ENCODE measurements around the gene CACNA1B. TPM values are rescaled to one million over a fixed set of nuclear protein-coding genes. Genes with fewer than 3 reads are reported as not detected.

Gene CACNA1B
- total RNA-seq, 1 experiment from 2014 or later = 1.7 TPM

DNA sequence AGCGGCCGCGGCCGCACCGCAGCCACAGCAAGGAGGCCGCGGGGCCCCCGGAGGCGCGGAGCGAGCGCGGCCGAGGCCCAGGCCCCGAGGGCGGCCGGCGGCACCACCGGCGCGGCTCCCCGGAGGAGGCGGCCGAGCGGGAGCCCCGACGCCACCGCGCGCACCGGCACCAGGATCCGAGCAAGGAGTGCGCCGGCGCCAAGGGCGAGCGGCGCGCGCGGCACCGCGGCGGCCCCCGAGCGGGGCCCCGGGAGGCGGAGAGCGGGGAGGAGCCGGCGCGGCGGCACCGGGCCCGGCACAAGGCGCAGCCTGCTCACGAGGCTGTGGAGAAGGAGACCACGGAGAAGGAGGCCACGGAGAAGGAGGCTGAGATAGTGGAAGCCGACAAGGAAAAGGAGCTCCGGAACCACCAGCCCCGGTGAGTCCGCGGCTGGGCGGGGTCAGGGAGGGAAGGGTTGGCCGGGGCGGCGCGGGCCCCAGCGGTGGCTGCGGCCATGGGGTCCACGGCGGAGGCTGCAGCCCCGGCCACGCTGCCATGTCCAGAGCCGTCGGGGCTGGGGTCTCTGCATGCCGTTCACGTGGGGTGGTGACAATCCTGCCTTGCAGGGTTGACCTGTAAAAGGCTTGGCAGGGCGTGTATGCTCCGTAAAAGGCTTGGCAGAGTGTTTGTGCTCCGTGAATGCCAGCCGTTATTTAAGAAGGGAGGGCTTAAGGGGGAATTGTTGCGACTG lies 146.0 kb downstream of the CACNA1B start:
- Histone ChIP-seq H3K9ac (ENCODE audit: low read length) (peak overlapping the region; percentile 60), H4K20me1 (ENCODE audit: insufficient read depth) (no peaks in the 10 kb centered on the region), H3K4me2 (ENCODE audit: low read length) (peak overlapping the region; percentile 78), H3K36me3 (ENCODE audit: control insufficient read depth in 1 of 2, insufficient read depth in 2 of 2, low read length in 2 of 2) (no peaks in the 10 kb centered on the region; a peak in 1 of 4 replicates), H3K9me3 (ENCODE audit: control insufficient read depth in 1 of 2, insufficient read depth in 1 of 2, low read depth in 1 of 2, low read length in 2 of 2) (no peaks in the 10 kb centered on the region), H3K4me3 (replicated peaks in 1 of 2; ENCODE audit: low read depth in 1 of 2, low read length in 2 of 2) (peak overlapping the region; percentile 56 to 66), H3K27me3 (ENCODE audit: insufficient read depth, low read length) (no peaks in the 10 kb centered on the region), H2AFZ (ENCODE audit: low read depth, low read length, poor library complexity, severe bottlenecking) (no peak overlapping the region), H3K27ac (ENCODE audit: low read depth, low read length) (peak overlapping the region; percentile 79), H3K79me2 (ENCODE audit: insufficient read depth, low read length) (peaks cover 6% of the 10 kb centered on the region; the same call in 1 of the 2 replicates), H3K4me1 (ENCODE audit: control insufficient read depth in 1 of 2, insufficient read depth in 2 of 2, low read length in 2 of 2) (peaks cover 0 to 9% of the 10 kb centered on the region in 2 experiments; a peak in 1 of 4 replicates), H3K9me2 (ENCODE audit: insufficient read depth) (no peaks in the 10 kb centered on the region)
- CTCF ChIA-PET = no interaction called here
- RAD21 ChIA-PET (ENCODE audit: low non-redundant PET in 1 of 2, low total read pairs in 2 of 2, uncharacterized antibody in 2 of 2, unreplicated experiment in 2 of 2) = no interaction called here
- peak; percentile 69 for TF ChIP-seq ZFX (IDR thresholded peaks at IDR 0.05)
- TF ChIP-seq CBX3 (IDR thresholded peaks at IDR 0.05; ENCODE audit: low read depth) = no peak
- peak; percentile 30 for TF ChIP-seq POLR2A (IDR thresholded peaks at IDR 0.05; ENCODE audit: borderline replicate concordance, extremely low read depth, insufficient read depth, insufficient read length)
- no peak for TF ChIP-seq EZH2phosphoT487 (IDR thresholded peaks at IDR 0.05; ENCODE audit: borderline replicate concordance)
- peak; percentile 46 for TF ChIP-seq POLR2AphosphoS5 (IDR thresholded peaks at IDR 0.05; ENCODE audit: low read depth, low read length)
- TF ChIP-seq, protein P1, sequence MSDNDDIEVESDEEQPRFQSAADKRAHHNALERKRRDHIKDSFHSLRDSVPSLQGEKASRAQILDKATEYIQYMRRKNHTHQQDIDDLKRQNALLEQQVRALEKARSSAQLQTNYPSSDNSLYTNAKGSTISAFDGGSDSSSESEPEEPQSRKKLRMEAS (IDR thresholded peaks at IDR 0.05) = 0 out of 2 replicates have a peak, but pooled peaks have one; percentile 7
- TF ChIP-seq FOSL1 (IDR thresholded peaks at IDR 0.05; ENCODE audit: low read depth) = no peak
- TF ChIP-seq, protein P2, sequence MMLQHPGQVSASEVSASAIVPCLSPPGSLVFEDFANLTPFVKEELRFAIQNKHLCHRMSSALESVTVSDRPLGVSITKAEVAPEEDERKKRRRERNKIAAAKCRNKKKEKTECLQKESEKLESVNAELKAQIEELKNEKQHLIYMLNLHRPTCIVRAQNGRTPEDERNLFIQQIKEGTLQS (IDR thresholded peaks at IDR 0.05) = no peak
- no peak for TF ChIP-seq TCF7L2 (IDR thresholded peaks at IDR 0.05; ENCODE audit: borderline replicate concordance, extremely low read depth, insufficient read depth, insufficient read length)
- ATAC-seq = peak; percentile 66
- POLR2A ChIA-PET = no interaction called here
- intact Hi-C loops (cut with micrococcal nuclease) = loop anchor here (5.0 kb wide), 1 partner anchor 351 kb away; no protein-coding TSS in a partner anchor
- DNase-seq (ENCODE audit: low read depth, low spot score) = no peak
- BruUV-seq (replicated peaks) = no TSS peak

DNA sequence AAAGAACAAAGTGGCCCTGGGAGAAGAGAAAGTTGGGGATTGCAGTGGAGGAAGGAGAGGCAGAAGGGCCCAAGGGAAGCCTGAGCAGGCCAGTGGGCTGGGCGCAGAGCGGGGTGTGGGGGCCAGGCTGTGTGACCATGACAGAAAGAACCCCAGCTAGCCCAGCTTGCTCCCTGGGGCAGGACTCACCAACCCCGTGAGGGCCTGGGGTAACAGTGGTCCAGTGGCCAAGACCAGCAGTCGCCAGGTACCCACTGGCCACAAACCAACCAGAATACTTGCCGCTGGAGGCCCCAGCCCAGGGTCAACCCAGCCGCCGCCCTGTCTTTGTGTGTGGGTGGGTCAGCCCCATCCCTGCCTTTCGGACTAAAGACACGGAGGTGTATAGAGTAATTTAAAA lies 146.5 kb downstream of the CACNA1B start:
- H3K4me3 ChIP-seq (replicated peaks in 1 of 2; ENCODE audit: low read depth in 1 of 2, low read length in 2 of 2) = peak overlapping the region; percentile 56 to 66
- peak overlapping the region; percentile 79; the same call in 1 of the 2 replicates for H3K27ac ChIP-seq (ENCODE audit: low read depth, low read length)
- H3K36me3 ChIP-seq (ENCODE audit: control insufficient read depth in 1 of 2, insufficient read depth in 2 of 2, low read length in 2 of 2) = no peaks in the 10 kb centered on the region; a peak in 1 of 4 replicates
- no peaks in the 10 kb centered on the region for H4K20me1 ChIP-seq (ENCODE audit: insufficient read depth)
- H3K9me3 ChIP-seq (ENCODE audit: control insufficient read depth in 1 of 2, insufficient read depth in 1 of 2, low read depth in 1 of 2, low read length in 2 of 2) = no peaks in the 10 kb centered on the region
- peaks cover 6% of the 10 kb centered on the region; the same call in 1 of the 2 replicates for H3K79me2 ChIP-seq (ENCODE audit: insufficient read depth, low read length)
- H3K4me2 ChIP-seq (ENCODE audit: low read length) = peak overlapping the region; percentile 73
- ChIA-PET RAD21 (ENCODE audit: low non-redundant PET in 1 of 2, low total read pairs in 2 of 2, uncharacterized antibody in 2 of 2, unreplicated experiment in 2 of 2) (no interaction called here), POLR2A (no interaction called here), CTCF (no interaction called here)
- H3K4me1 ChIP-seq (ENCODE audit: control insufficient read depth in 1 of 2, insufficient read depth in 2 of 2, low read length in 2 of 2) = peaks cover 0 to 9% of the 10 kb centered on the region in 2 experiments; a peak in 1 of 4 replicates
- intact Hi-C loops (cut with micrococcal nuclease) = loop anchor here (5.0 kb wide), 1 partner anchor 352 kb away; no protein-coding TSS in a partner anchor
- ATAC-seq = no peak
- H3K27me3 ChIP-seq (ENCODE audit: insufficient read depth, low read length) = no peaks in the 10 kb centered on the region
- H3K9ac ChIP-seq (ENCODE audit: low read length) = peak overlapping the region; percentile 60
- DNase-seq (ENCODE audit: low read depth, low spot score) = no peak
- BruUV-seq (replicated peaks) = no TSS peak
- no peak overlapping the region for H2AFZ ChIP-seq (ENCODE audit: low read depth, low read length, poor library complexity, severe bottlenecking)
- no peaks in the 10 kb centered on the region for H3K9me2 ChIP-seq (ENCODE audit: insufficient read depth)
- no peak for TF ChIP-seq POLR2A (IDR thresholded peaks at IDR 0.05; ENCODE audit: borderline replicate concordance, extremely low read depth, insufficient read depth, insufficient read length)
- TF ChIP-seq SIN3A (IDR thresholded peaks at IDR 0.05; ENCODE audit: low read depth) = no peak
- TF ChIP-seq, protein P3, sequence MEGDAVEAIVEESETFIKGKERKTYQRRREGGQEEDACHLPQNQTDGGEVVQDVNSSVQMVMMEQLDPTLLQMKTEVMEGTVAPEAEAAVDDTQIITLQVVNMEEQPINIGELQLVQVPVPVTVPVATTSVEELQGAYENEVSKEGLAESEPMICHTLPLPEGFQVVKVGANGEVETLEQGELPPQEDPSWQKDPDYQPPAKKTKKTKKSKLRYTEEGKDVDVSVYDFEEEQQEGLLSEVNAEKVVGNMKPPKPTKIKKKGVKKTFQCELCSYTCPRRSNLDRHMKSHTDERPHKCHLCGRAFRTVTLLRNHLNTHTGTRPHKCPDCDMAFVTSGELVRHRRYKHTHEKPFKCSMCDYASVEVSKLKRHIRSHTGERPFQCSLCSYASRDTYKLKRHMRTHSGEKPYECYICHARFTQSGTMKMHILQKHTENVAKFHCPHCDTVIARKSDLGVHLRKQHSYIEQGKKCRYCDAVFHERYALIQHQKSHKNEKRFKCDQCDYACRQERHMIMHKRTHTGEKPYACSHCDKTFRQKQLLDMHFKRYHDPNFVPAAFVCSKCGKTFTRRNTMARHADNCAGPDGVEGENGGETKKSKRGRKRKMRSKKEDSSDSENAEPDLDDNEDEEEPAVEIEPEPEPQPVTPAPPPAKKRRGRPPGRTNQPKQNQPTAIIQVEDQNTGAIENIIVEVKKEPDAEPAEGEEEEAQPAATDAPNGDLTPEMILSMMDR (IDR thresholded peaks at IDR 0.05 in 2 of 3, conservative IDR thresholded peaks at IDR 0.05 in 1 of 3; ENCODE audit: borderline replicate concordance in 1 of 3, insufficient read depth in 1 of 3, low read depth in 2 of 3, low read length in 2 of 3) = no peak
- no peak for TF ChIP-seq EZH2phosphoT487 (IDR thresholded peaks at IDR 0.05; ENCODE audit: borderline replicate concordance)
- no peak for TF ChIP-seq JUND (IDR thresholded peaks at IDR 0.05)
- no peak for TF ChIP-seq TCF7L2 (IDR thresholded peaks at IDR 0.05; ENCODE audit: borderline replicate concordance, extremely low read depth, insufficient read depth, insufficient read length)
- TF ChIP-seq ELF1 (IDR thresholded peaks at IDR 0.05; ENCODE audit: borderline replicate concordance, low read depth) = no peak
